ENCODE data around the gene NDUFS2. TPM values are rescaled to one million over a fixed set of nuclear protein-coding genes. Genes with fewer than 3 reads are reported as not detected.

NDUFS2 gene
- total and polyA plus RNA-seq, 10 of the 15 experiments (the other 5 are each of a cell fraction or from before 2014, with no cell fraction given), result 66.5 to 215 (median 148) TPM

DNA sequence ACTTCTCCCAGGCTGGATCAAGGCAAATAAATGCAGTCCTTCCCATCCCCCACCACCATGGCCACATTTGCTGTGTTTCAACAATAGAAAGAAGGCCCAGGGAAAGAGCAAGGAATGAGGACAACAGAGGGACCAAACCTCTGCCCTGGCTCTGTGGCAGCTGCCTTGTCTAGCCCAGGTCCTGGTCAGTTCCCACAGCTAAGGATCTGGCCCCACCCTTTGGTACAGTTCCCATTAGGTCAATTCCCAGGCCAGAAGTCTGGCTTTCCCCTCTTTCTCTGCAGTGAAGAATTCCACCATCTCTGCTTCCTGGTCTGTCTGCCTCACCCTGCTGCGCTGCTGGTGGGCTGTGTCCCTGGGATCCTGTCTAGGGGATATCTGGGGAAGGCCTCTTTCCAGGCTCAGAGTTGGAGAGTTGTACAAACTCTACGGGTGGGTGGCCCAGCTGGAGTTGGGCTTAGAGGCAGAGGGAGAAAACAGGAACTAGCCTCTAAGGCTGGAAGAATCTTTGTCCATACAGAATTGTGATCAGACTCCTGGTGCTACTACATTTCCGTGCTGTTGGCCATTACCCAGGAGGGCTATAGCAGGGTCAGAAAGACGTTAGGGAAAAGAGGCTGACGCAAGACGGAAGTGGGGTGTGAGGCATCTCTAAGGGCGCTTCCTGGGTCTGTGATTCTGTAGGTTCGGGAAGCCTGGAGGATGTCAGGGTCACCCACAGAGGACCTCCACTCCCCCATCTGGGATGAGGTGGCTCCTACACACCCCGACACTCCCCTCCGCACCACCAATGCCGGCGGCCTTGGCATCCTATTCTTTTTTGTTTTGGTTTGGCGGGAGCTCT is 953 bp upstream of the NDUFS2 start:
- BruUV-seq (replicated peaks), result TSS peak; percentile 99
- Histone ChIP-seq H3K4me2 (ENCODE audit: control insufficient read depth, insufficient read depth) (peak overlapping the region; percentile 95), H3K36me3 (ENCODE audit: control insufficient read depth in 2 of 2, insufficient read depth in 2 of 2, low read length in 1 of 2) (peaks cover 0 to 1% of the 10 kb centered on the region in 2 experiments; a peak in 1 of 4 replicates), H3K79me2 (ENCODE audit: control insufficient read depth, insufficient read depth, low read length) (peaks cover 20% of the 10 kb centered on the region), H2AFZ (ENCODE audit: control insufficient read depth, low read depth, low read length) (peak overlapping the region; percentile 40), H3K4me3 (peak overlapping the region; percentile 64), H3K27ac (ENCODE audit: control insufficient read depth, insufficient read depth) (peak overlapping the region; percentile 86), H3K27me3 (replicated peaks in 1 of 2; ENCODE audit: control insufficient read depth in 2 of 2, insufficient read depth in 2 of 2, low read length in 1 of 2) (no peaks in the 10 kb centered on the region), H3K9ac (ENCODE audit: control insufficient read depth, insufficient read depth, low read length) (peak overlapping the region; percentile 94; the same call in 1 of the 2 replicates), H3K4me1 (ENCODE audit: control insufficient read depth, insufficient read depth, low read length) (peaks cover 21% of the 10 kb centered on the region), H3K9me3 (replicated peaks; ENCODE audit: control insufficient read depth, insufficient read depth, low read length) (no peaks in the 10 kb centered on the region), H4K20me1 (ENCODE audit: control insufficient read depth, insufficient read depth) (no peaks in the 10 kb centered on the region)
- in situ Hi-C loops (cut with MboI), result no loop called here
- ChIA-PET POLR2A (interaction anchor here (0.5 to 3.0 kb wide), 12 partner anchors 10 to 191 kb away, joined by 3 to 24 read pairs (median 6); partner anchors contain the start of genes B4GALT3, CFAP126, FCER1G and PPOX), RAD21 (ENCODE audit: unreplicated experiment) (interaction anchor here (1.0 to 6.6 kb wide), 9 partner anchors 10 to 182 kb away, joined by 3 to 72 read pairs (median 8); partner anchors contain the start of genes CFAP126, PPOX and TOMM40L), SMC1A (ENCODE audit: uncharacterized antibody, unreplicated experiment) (interaction anchor here (0.6 to 8.1 kb wide), 15 partner anchors 8 to 181 kb away, joined by 3 to 66 read pairs (median 6); partner anchors contain the start of genes CFAP126, PPOX, SDHC and TOMM40L), CTCF (interaction anchor here (0.9 to 13.6 kb wide), 15 partner anchors 9 to 188 kb away, joined by 3 to 385 read pairs (median 12); partner anchors contain the start of genes APOA2, FCER1G, PPOX and TOMM40L)
- TF ChIP-seq GATAD2B (conservative IDR thresholded peaks at IDR 0.05; ENCODE audit: low read depth) (no peak), SMARCA5 (IDR thresholded peaks at IDR 0.05) (no peak), POLR2A (IDR thresholded peaks at IDR 0.05; ENCODE audit: low read depth, low read length) (no peak), YY1 (IDR thresholded peaks at IDR 0.05; ENCODE audit: low read depth, low read length) (no peak), EZH2 (IDR thresholded peaks at IDR 0.05; ENCODE audit: borderline replicate concordance, control insufficient read depth, low read depth, low read length) (no peak), MYC (IDR thresholded peaks at IDR 0.05; ENCODE audit: insufficient read depth, insufficient read length, insufficient replicate concordance, low read length, severe bottlenecking) (no peak)
- TF ChIP-seq, protein P1, sequence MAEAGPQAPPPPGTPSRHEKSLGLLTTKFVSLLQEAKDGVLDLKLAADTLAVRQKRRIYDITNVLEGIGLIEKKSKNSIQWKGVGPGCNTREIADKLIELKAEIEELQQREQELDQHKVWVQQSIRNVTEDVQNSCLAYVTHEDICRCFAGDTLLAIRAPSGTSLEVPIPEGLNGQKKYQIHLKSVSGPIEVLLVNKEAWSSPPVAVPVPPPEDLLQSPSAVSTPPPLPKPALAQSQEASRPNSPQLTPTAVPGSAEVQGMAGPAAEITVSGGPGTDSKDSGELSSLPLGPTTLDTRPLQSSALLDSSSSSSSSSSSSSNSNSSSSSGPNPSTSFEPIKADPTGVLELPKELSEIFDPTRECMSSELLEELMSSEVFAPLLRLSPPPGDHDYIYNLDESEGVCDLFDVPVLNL (IDR thresholded peaks at IDR 0.05; ENCODE audit: low read depth, low read length), result no peak
- intact Hi-C loops (cut with micrococcal nuclease; ENCODE audit: unreplicated experiment), result no loop called here
- DNase-seq (ENCODE audit: low read depth, low spot score) (no peak), ATAC-seq (no peak), FAIRE-seq (no peak)
- 80% methylated on average over 13 of the region's 13 CpGs for WGBS (ENCODE audit: insufficient coverage, insufficient replicate concordance, low lambda C conversion rate, missing lambda C conversion rate)
